Activated CD8-positive, alpha-beta memory T cell treated with anti-CD3 and anti-CD28 coated beads, Interleukin-2, amount 50 U/mL, for 24 hours (primary cell): Measurements from ENCODE around the gene PDE7B.

Experiments
- DNase-seq: peaks from one replicate; pipeline ENCODE4 v3.0.0-alpha.2; 2020; ENCODE audit errors: extremely low read depth

Gene PDE7B

DNA sequence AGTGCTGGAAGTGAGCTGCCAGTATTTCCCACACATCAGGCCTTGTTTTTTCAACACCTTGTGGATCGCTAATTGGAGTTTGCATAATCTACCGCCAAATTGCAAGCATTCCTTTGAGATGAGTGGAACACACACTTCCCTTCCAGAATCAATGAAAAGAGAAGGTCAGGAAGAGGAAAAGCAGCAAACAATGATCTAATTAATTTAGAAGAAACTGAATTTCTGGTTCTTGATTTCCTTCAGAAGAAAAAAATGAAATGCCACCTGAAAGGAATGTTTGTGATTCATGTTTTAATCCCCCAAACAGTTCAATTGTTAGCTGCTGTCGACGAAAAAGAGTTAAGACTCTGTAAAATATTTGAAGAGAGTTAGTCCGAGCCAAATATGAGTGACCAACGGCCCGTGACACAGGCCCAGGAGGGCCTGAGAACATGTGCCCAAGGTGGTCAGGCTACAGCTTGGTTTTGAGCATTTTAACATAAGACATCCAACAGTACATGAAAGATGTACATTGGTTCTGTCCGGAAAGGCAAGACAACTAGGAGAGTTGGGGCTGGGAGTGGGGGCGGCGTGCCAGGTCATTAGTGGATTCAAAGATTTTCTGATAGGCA, 216.3 kb downstream of the PDE7B start:
- DNase-seq = no peak

DNA sequence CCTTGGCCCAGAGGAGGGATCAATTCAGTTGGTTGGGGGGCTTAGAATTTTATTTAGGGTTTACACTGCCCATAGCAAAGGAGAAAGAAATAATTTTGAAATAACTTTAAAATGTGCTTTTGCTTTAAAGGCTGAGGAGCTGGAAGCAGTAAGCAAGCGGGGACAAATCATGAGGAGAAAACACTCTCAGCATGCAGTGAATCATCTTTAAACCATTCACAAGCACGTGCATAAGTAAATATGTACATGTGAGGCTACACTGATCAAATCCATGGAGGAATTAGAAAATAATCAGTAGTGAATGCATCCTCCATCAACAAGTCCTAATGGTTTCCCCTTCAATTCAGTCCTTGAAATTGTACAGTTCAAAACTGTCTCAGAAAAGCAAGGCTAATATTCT, 217.6 kb downstream of the PDE7B start:
- DNase-seq = no peak

DNA sequence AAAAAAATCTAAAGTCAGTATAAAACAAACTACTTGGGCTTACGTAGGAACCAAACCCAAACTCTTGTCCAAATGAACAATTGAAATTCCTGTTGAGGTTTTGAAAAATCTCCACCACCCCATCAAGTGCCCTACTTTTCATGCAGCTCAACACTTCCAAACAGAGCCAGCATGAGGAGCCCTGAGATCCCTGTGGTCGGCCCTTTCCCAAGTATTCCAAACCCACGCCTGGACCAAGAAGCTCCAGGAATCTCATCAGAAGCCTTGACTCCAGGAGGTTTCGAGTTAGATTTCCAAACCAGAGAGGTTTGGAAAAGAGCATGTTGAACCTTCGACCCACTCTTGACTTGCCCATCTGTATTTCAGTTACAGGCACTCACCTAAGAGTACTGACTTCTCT, 219.3 kb downstream of the PDE7B start:
- DNase-seq = no peak

DNA sequence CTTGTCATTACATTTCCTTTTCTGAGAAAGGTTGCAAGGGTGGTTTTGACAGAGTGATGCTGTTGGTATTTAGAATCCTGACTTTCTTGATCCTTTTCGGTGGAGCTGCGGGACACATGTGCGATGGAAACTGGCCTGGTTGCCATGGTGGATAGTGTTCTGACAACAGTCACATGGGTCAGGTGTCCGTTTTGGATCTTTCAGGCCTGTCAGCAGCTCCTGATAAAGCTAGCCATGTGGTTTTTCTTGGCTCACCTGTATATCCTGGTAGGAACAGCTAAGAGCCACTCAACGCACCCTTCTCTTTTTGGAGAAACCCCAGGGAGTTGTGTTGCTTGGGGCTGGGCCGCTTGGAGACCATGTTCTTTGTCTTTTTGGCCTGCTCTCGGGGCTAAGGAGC, 221.2 kb downstream of the PDE7B start:
- DNase-seq = no peak

DNA sequence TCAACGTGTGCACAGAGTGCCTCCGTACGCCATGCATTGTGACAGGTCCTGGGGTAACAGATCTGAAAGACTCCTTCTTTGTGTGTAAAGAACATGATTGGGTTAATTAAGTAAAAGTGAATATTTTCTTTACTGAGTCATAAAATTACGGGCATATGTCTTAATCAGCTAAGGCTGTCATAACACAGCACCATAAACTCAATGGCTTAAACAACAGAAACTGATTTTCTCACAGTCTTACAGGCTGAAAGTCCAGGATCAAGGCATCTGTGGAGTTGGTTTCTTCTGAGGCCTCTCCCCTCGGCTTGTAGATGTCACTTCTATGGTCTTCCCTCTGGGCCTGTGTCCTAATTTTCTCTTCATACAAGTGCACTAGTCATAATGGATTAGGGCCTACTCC, 221.7 kb downstream of the PDE7B start:
- DNase-seq = no peak

DNA sequence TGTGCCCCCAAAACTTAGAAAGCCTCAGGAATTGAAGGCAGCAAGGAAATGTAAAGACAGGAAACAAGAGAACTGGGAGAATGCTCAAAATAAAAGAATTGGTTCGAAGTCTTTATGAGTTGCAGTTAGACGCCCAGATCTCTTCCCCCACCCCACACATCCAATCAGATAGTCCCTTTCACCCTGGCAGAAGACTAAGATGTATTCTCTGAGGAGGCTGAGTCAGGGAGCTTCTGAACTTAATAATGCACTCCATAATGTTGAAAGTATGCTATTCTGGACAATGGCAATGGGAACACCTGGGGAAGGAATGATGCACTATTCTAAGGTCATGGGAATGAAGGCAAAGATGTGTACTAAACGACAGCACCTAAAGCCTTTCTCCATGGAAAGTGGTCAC, 225.0 kb downstream of the PDE7B start:
- DNase-seq = no peak

DNA sequence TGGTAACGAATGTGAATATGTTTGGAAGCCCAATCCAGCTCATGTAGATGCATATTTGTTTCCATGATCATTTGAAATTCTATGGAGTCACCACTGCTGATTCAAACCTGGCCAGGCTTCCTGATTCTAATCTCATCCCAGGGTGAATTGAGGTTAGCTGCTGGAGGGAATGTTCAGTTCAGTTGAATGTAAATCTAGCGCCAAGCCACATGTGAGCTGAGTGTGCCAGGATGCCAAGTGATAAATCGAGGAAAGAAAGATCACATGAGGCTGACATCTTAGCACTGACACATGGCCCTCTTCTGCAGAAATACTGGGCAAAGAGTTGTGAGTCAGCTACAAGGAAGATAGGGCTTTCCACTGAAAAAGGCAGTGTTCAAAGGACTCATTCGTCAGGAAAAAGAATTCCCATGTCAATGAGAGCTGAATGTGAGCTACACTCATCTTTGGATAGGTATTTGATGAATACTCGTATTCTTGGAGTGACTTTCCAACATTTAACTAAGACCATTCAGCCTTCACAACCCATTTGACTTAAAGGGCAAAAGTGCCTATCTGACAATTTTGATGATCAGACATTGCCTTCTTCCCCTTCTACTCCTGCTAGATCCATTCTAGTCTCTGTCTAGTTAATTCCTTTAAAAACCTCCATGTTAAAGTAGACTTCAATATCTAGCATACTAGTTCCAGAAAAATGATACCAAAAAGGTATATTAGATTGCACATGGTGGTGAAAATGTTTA, 226.5 kb downstream of the PDE7B start:
- no peak for DNase-seq

DNA sequence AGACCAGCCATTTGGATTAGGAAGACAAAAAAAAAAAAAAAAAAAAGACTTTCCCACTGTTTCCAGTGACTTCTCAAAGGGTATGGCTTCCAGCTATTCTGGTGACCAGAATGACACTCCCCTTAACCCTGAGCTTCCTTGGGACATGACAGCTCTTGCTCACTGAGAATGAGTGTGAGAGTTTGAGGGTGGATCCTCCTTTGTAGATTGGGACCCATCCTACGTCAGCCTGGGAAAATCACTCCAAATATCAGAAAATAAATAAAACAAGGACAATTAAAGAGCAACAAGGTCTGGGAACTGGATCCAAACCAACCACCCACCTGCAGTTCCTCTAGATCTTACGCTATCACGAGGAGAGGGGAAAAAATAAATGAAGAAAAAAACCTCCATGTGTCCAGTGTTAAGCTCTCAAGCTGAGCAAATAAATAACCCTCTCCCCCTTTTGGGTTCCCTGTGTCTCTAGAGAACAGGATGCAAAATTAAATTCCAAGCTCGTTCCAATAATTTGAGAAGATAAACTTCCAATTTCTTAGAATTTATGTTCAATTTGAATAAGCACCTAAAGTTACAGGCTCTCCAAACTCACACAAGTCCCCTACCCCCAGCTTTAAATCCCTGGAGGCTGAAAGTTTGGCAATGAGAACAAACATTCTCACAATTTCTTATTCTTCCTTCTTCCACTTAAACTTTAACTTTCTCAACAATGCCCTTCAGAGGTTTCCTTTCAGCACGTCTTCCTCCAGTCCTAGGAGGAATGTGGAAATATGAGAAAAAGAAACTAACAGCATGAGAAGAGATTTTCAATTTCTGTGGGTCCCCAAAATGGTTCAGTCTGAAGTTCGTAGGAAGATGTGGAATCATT, 228.4 kb downstream of the PDE7B start:
- DNase-seq = no peak

DNA sequence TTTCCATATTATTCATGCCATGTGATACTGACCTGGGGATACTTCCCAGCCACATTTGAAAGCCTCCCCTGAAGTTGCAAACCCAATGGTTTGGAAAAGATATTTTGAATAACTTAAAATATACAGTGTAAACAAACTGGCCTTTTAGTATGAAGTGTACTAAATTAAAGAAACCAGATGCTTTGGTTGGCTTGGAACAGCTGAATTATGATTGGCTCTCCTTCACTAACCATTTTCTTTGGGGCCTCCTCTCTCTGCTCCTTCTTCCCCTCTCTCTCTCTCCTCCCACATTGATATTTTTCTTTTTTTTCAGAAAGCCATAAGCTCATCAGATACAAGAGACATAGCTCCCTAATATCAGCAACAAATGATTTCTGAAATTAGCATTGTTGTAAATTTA, 232.0 kb downstream of the PDE7B start:
- no peak for DNase-seq

DNA sequence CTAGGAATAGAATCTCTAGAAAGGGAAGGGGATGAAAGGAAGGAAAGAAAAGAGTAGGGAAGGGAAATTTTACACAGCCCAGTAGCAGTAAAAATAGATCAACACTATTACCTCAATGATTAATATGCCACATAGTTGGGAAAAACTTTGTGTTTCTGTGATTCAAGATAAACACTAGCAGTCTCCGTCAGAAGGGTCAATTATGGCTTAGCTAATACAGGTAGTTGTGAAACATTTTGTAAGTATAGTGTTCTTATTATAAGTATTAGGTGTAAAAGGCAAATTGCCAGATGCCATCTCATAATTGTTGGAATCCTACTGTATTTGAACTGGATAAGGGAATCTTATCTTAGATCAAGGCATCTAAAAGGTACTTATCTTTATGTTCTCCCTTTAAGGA, 232.9 kb downstream of the PDE7B start:
- no peak for DNase-seq

DNA sequence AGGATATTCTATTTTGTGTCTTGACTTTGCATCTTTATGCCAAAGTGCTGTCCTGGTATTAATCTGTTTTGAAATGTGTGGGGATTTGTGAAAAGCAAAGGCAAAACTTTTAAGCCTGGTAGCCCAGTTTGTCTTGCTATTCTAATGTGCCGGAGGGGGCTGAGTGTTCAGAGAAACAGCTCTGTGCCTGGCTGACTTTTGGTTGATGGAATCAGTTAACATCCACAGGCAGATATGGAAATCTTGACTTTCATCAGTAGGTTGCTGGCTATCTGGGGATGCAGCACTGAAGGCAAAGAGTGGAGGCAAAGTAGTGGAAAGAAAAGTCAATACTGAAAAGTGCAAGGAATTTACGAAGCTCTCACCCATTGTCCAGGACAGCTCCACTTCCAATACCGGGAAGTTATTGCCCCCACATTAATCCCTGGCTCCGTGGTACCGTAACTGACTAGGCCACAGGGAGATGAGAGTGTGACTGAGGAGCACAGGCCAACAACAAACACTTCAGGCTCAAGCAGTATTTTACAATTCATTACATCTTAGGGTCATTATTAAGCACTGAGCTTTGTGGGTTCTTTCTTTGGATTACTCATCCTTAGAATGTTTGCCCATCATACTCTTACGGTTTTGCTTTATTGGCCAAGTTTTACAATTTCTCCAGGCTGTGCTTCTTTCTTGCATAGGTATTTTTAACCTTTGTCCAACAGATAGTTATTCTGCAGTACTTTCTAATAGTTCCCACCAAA, 234.0 kb downstream of the PDE7B start:
- DNase-seq = no peak

DNA sequence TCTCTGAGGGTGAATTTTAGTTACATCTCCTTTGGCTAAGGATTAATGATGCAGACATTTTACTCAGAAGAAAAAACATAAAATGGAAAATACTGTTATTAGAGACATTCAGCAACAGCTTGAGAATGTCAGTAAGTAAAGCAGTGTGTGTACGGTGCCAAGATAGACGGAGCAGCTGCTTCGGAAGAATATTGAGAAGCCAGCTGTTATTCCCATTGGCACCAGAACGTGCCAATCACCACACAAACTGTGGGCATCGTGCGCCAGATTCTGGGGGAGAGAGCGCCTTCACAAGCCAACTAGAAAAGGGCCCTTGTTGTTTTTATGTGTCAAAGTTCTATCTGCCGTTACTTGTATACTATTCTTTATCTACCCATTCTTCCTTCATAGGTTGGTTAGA, 235.2 kb downstream of the PDE7B start:
- DNase-seq = no peak

DNA sequence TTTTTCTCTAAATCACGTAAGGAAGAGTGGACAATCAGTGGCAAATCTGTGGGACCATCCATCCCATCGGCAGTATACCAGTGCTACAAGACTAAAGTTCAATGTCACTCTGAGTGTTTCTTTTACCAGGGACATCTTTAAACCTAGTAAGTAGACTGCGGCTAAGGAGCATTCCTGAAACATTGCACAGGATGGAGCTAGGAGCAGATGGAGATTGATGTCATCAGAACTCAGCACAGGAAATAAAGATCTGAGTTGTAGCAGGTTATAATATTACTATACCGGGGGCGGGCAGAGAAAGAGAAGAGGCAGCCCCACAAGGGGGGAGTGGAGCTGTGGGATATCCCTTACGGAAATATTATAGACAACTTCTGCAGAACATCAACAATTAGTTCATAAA, 236.5 kb downstream of the PDE7B start:
- DNase-seq = no peak

DNA sequence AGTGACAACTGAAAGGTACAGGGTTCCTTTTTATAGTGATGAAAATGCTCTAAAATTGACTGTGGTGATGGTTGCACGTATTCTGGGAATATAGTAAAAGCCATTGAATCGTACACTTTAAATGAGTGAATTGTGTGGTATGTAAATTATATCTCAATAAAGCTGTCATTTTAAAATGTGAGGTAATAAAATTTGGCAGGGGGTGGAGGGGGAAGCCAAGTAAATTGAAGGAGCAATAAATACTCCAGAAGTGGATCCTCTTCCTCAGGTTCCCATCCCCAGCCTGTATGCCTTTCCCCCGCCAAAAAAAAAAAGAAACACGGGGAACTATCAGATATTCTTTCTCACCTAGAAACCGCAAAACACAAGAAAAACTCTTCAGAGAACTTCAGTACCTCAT, 237.2 kb downstream of the PDE7B start:
- no peak for DNase-seq

DNA sequence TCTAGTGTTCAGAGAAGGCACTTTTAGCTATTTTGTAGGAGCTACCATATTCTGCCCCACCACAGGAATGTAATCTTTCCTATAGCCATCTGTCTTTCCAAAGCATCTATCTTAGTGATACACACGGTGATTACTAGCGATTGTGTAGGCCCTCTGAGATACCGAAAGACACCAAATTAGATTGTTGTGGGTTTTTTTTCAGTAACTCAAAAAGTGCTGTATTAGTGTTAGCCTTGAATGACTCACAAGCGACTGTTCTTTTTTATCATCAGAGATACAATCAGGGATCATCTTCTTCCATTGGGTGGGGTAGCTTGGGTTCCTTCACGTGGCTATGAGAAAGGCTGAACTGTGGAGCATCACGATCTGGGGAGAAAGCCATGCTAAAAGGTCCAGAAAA, 238.4 kb downstream of the PDE7B start:
- DNase-seq = no peak

DNA sequence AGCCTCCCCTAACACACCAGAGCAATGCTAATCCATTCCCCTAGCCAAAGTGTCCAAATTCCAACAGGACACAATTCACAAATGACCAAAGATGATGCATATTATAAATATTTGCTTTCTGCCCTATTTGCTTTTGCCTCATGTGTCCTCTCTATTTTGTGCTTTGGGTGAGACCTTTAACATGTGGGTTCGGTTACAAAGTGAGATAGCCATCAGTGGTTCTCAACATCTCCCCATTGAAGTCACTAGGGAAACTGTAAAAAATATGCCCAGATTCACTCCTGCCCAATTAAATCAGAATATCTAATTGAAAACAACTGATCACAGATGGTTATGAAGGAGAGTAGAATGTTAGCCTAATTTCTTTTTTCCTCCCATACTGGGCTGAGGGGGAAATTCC, 239.4 kb downstream of the PDE7B start:
- DNase-seq = no peak

DNA sequence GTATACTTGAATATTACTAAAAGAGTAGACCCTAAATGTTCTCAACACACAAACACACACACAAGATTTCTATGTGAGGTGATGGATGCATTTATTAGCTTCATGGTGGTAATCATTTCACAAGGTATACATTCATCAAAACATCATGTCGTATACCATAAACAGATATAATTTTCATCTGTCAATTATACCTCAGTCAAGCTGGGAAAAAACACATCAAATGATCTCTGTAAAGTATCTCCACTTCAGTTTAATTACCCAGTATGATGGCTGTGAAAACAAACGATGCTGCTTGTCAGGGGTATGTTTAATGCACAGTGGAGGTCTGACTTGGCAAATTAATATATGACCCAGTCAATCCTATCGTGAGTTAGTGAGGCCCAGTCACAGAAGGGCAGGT, 241.4 kb downstream of the PDE7B start:
- DNase-seq = no peak

DNA sequence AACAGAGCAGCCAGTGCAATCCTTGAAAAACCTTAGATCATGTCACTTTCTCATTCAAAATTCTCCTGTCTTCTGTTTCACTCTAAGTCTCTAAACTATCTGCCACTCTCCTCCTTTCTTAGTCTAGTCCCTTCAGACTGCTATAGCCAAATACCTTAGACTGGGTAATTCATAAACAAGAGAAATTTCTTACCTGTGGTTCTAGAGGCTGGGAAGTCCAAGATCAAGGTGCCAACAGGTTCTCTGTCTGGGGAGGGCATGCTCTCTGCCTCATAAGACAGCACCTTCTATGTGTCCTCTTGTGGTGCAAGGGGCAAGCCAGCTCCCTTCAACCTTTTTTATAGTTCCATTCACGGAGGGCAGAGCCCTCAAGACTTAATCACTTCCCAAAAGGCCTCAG, 242.3 kb downstream of the PDE7B start:
- DNase-seq = no peak

DNA sequence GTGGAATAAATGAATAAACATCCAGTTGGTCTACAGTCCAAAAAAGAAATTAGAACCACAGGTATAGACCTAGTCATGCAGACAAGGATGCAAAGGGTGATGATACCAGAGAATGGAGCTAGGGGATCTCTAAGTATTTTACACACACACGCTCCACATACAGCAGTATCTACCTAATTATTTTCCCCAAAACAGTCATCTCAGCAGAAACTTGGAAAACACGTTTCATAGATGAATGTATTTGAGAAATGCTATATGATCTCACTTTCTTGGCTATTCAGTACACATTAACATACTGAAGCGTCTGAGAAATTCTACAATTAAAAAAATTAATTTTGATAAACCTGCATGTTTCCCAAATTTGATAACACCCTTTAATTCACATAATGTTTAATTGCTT, 243.3 kb downstream of the PDE7B start:
- no peak for DNase-seq

DNA sequence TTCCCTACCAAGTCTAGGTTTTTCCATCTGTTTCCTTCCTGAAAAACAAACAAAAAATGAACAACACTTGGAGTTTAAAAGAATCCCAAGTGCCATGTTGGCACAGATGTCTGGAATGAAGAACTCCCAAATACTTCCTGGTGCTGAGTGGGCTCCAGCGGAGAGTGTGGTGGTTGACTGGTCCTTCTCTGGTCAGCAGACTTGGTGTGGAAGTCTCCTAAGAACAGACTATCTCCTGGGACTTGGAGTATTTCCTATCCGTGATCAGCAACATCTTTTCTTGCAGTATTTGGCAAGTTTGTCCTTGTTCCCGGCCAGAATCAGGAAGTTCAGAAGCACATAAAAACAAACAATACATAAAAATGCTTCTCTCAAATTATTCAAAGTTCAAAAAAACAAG, 244.5 kb downstream of the PDE7B start:
- DNase-seq = no peak

DNA sequence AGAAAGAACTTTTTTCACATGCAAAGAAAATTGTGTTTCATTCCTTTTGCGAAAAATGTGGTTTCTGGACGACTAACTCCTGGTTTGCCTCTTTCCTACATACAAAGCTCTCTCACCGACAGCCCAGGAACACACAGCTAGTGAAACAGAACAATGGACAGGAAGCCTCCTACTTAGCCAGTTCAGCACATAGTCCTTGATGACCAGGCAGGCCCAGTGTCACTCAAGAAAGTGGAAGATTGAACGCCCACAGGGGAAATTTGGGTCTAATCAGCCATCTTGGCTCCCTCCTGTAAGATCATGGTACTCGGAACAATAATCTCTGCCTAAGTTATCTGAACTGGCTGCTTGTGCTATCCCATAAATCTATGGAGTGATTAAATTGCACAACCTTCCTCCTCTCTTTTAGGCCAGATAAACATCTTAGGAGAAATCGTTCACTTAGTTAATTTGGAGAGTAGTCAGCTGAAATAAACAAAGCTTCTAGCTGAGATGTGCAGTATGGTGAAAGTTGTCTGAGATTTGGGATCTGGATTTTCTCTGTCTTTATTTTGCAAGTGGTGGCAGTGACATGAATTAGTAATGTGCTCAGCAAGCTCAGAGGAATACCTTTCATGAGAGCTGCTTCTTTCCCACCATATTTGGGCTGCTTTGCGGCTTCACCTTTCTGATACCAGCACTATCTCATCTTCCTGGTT, 251.6 kb downstream of the PDE7B start:
- DNase-seq = no peak
